Stimulated activated CD8-positive, alpha-beta memory T cell treated with anti-CD3 and anti-CD28 coated beads, Interleukin-7, amount 100 ng/mL, for 24 hours (primary cell): ENCODE results near the gene GRIK1.
"Not testable (repeated sequence)": the region's sequence is repeated elsewhere in the genome, so short reads cannot be mapped to it uniquely, and the experiment has no call there.

Experiments used
- DNase-seq: peaks from one replicate; pipeline ENCODE4 v3.0.0-alpha.2; 2020; ENCODE audit warnings: low read depth

Gene GRIK1

DNA sequence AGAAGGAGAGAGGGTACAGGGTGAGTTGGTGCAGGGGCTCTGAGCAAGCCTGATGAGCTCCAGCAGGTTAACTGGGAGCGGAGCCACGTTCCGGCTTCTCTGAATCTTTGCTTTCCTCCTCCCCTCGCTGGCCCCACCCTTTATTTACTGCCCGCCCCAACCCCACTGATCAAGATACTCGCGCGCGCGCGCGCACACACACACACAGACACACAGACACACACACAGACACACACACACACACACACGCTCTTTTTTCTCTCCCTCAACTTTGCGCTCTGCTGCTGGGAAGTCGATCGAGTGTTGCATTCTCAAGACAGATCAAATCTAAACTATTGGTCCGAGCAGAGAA lies at the start of gene GRIK1:
GRIK1 (minus strand) TSS at position 73 of the 352 bp plus-strand sequence.
- no peak for DNase-seq

DNA sequence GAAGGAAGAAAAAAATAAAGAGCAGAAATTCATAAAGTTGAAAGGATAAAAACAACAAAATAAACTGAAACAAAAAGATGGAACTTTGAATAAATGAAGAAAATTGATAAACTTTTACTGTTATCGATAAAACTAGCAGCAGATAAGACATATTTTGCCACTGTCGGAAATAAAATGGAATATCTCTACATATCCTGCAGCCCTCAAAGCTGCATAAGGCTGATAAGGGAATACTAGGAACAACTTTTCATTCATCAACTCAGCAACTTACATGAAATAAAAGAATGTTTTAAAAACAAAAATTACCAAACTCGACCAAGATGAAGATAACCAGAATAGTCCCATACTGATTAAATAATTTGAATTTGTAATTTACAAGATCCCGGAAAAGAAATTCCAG lies 48.0 kb upstream of the GRIK1 start:
- DNase-seq, result no peak

DNA sequence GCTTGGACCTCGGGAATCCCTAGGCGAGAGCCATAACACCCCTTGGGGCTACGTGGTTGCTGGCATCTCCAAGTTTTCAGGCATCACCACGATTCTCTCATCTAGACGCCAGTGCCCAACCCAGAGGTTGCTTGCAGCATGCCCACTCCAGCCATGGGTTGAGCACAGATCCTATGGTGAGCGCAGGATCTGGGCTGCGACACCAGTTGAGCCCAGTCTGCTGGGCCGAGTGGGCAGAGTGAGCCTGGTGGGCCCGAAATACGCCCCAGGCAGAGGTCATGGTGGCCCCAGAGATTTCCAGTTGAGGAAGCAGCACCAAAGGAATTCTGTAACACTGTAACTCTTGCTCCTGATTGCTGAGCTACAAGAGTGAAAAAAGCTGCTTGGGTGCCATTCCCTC lies 46.1 kb upstream of the GRIK1 start:
- DNase-seq, result no peak

GRCh38 chr21:29979043-29979442 lies 39.2 kb upstream of the GRIK1 start:
- DNase-seq, result no peak

DNA sequence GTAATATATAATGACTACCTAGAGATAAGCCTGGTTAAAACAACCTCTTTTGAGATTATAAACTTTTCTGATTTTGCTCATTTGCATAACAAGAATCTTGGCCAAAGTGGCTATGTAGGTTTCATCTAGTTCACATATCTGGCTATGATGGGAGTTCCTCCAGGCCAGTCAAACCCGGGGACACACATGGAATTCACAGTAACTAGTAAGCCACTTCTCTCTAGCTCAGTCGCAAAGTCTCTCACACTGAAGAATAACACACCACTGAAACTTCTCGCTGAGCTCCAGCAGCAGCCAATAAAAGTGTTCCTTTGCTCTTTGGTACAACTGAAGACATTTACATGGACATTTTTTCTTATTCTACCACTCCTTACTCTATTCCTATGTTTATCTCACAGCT lies 36.0 kb upstream of the GRIK1 start:
- DNase-seq, result no peak

- no peak for DNase-seq
Measured at GRCh38 chr21:29973258-29973657, 33.5 kb upstream of the GRIK1 start.

DNA sequence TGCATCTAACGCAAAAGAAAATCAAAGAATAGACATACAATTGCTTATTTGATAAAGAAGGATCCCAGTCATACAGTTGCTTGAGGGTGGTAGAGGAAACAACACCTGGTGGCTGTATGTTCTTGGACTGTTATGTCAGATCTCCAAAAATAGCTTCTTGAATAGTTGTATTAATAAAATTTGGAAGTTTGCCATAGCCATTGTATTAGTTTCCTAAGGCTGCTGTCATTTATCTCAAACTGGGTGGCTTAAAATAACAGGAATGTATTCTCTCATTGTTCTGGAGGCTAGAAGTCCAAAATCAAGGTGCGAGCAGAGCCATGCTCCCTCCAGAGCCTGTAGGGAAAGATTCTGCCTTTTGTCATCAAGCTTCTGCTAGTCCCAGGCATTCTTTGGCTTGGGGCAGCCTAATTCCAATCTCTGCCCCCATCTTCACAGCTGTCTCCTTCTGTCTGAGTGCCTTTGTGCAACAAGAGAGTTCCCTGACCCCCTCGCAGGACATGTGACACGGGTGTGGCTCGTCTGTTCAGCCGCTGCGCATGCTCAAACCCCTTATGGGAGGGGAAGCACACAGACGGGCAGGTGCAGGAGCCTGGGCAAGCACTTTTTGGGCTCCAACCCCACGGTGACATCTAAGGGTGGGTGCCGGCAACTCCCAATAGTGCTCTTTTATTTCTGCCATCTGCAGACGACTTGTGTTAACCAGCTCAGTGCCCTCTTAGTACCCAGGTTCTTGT lies 21.7 kb upstream of the GRIK1 start:
- no peak for DNase-seq

- no peak for DNase-seq
Measured at GRCh38 chr21:29958551-29958950, 18.8 kb upstream of the GRIK1 start.

GRCh38 chr21:29958035-29958434 lies 18.2 kb upstream of the GRIK1 start:
- DNase-seq, result not testable (repeated sequence)

DNA sequence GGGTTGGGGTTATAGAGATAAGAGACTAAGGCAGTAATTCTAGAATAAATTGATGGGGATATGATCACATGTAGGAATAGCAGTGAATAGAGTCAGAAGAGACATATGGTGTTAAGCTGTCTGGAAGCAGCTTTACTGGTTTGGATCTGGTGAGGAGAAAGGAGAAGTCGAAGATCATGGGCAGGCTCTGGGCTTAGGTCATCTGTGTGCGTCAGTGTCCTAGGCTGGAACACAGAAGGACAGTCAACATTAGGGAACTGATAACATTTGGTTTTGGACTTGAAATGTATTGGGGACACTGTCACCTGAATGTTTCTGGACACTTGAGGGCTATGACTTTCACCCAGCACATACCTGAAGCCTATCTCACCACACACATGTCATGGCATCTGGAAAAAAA lies 13.9 kb upstream of the GRIK1 start:
- no peak for DNase-seq

DNA sequence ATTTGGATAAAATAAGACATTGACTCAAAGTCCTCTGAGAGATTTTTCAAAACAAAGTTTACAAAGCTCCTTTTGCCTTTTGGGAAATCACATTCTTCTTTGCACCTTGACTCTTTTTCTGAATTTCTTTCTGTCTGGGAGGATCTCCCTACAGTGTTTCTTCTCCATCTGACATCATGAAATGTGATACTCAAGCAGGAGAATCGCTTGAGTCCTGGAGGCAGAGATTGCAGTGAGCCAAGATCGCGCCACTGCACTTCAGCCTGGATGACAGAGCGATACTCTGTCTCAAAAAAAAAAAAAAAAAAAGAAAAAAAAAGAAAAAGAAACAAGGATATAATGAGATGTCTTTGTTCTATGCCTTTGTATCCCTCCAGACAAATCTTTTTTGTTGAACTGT lies 13.3 kb upstream of the GRIK1 start:
- no peak for DNase-seq

GRCh38 chr21:29951911-29952310 lies 12.1 kb upstream of the GRIK1 start:
- DNase-seq, result no peak

GRCh38 chr21:29949991-29950390 lies 10.2 kb upstream of the GRIK1 start:
- DNase-seq, result no peak

- no peak for DNase-seq
Measured at GRCh38 chr21:29947119-29947518, 7.3 kb upstream of the GRIK1 start.

DNA sequence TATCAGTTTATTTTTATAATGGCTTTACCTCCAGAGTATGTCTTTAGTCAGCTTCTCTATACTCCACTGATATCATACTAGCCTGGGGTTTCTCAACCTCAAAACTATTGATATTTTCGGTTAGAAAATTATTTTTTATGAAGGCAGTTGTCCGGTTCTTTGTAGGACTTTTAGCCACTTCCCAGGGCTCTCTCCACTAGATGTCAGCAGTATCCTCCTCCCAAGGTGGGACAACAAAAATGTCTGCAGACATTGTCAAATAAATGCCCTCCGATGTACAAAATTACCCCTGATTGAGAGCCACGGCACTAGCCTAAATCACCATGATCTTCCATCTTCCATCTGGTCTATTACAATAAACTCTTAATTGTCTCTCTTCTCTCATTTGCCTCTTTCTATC lies 4.1 kb upstream of the GRIK1 start:
- DNase-seq, result no peak

- no peak for DNase-seq
Measured at GRCh38 chr21:29942034-29942433, 2.2 kb upstream of the GRIK1 start.

DNA sequence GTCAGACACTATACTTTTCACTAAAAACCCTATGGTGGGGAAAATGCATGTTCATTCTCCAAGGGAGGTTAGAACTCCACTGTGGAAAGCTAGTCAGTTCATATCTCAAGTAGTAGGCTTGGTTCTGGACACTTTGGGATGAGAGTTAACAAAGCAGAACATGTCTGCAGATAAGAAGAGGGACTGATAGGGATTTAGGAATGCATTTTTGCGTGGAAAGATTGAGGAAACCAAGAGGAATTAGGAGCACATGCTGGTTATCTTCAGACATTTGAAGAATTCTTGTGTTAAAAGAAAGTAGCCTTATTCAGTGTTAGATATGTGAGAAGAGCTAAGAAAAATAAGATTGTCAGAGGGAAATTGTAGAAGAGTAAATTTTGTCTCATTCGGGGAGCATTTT lies 1.2 kb upstream of the GRIK1 start:
- no peak for DNase-seq

DNA sequence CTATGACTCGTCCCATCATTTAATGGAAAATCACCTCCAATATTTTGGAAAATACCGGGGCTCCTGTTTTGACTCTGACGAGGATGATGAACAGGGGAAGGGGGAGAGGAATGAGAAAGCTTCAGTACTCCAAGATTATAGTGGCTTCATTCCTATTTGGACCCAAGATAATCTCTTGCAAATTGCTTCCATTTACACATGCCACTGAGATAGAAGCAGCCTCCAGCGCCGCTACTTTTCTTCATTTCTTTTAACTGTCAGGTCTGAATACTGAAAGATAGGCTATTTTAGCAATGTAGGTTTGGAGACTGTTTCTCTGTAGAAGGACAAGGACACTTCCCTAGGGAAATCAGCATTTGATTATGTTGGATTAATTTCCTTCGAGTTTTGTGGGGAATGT lies 565 bp upstream of the GRIK1 start:
- no peak for DNase-seq

DNA sequence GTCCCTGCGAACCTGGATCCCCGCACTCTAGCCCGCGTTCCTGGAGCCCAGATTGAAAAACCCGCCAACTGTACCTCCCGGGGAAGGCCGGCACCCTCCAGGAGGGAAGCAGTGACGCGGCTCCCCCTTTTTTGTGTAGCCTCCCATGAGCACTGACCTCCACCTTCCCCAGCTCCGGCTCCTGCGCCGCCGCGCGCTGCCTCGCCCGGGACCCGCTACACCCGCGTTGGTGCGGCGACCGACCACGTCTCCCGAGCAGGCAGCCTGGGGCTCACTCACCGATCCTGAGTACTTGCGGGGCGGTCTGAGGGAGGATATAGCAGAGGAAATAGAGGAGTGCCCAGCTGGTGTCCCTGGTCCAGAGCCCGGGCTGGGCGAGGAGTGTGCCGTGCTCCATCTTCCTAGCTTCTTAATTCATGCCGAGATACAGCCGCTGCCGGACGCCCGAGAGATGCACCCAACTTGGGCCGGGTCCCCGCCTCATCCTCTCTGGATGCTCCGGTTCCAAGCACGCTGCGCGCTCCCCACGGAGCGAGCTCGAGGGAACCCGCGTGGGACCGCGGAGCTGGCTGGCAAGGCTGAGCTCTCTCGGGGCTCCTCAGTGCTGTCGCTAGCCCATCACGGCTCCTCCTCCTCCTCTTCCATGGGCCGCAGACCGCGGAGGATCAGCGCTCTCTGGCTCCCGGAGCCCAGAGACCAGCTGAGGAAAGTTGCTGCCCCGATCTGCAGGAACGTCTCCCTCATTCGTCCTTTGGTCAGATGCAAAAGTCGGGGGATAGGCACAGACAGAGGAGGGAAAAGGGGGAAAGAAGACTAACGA lies 482 bp downstream of the GRIK1 start:
- DNase-seq, result no peak

DNA sequence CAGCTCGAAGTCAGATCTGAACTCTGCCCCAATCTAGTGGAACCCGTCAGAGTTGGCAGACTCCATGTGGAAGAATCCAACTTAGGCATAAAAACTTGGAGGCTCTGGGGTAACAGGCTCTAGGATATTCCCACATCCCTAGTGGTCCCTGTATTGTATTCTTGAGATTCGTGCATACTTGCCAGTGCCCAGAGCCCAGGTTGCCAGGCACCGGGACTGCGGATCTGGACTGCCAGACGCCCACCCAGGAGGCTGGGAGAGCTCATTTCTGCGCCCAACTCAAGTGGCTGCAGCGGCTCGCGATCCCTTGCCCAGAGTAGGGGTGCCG lies 1.1 kb downstream of the GRIK1 start:
- DNase-seq, result no peak

DNA sequence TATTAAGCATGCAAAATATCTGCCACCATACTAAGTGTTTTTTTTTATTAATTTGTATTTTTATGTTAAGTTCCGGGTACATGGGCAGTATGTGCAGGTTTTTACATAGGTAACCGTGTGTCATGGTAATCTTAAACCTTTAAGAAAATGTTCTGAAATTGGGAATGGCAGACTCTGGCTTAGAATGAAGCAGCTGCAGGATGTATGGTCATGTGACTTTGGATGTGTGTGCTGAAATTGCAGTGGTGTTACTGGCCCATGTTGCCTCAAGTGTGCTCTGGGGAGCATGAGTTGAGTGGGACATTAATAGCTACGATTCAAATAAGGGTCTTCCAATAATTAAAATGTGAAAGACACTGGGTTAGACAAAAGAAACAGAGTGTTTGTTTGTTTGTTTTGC lies 6.7 kb downstream of the GRIK1 start:
- DNase-seq, result no peak

DNA sequence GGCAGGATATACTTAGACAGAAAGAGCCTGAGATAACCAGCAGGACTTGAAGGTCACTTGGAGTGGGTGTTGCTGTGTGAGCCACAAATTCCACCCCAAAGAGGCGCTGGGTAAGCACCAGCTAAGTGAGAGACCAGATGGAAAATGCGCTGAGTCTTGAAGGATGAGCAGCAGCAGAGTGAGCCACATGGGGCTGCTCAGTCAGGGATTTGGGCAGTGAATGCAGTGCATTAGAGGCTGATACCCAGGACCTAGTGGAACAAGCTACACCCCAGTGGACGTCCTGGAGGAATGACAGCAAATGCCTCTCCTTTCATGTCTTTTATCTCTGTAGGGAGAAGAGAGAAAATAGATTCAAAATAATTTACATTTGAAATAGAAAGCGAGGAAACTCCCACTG lies 11.3 kb downstream of the GRIK1 start:
- no peak for DNase-seq

- no peak for DNase-seq
Measured at GRCh38 chr21:29920938-29921337, 18.9 kb downstream of the GRIK1 start.

DNA sequence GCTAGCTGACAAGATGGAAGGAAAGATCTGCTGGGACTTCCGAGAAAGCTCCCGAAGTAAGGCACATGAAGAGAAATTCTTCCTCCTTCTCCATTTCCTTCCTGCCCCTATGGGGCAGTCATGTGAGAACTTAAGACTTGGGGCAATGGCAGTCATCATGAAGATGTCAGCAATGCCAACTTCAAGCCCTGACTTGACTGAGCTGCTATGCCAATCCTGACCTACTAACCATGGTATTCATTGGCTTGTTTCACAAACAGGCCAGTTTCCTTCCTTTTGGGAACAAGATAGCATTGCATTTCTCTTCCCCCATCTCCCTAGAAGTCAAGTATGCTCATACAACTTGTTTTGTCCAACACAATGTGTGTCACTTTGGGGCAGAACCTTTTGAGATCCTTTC lies 25.5 kb downstream of the GRIK1 start:
- no peak for DNase-seq
